ENCODE results near the gene CDX1.

Gene CDX1

DNA sequence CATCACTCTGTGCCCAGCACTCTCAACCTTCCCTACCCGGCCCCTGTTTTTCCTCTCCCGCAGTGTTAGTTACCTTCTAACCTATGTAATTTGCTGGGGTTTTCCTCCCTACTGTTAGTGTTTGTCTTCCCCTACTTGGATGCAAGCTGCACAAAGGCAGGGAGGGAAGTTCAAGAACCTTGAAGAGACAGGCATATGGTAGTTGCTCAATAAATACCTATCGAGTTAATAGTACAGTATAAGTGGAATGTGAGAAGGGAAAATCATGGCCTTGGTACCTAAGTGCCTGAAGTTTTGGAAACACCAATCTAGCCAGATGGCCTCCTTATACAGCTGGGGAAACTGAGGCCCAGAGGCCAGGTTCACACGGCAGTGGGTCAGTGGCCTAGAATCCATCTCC, 35.1 kb upstream of the CDX1 start:
- no peak for DNase-seq (ENCODE audit: low read depth in 2 of 2)

GRCh38 chr5:150131978-150132694, 34.4 kb upstream of the CDX1 start:
- no peak for DNase-seq (ENCODE audit: low read depth in 2 of 2)
- TF ChIP-seq, protein P1, sequence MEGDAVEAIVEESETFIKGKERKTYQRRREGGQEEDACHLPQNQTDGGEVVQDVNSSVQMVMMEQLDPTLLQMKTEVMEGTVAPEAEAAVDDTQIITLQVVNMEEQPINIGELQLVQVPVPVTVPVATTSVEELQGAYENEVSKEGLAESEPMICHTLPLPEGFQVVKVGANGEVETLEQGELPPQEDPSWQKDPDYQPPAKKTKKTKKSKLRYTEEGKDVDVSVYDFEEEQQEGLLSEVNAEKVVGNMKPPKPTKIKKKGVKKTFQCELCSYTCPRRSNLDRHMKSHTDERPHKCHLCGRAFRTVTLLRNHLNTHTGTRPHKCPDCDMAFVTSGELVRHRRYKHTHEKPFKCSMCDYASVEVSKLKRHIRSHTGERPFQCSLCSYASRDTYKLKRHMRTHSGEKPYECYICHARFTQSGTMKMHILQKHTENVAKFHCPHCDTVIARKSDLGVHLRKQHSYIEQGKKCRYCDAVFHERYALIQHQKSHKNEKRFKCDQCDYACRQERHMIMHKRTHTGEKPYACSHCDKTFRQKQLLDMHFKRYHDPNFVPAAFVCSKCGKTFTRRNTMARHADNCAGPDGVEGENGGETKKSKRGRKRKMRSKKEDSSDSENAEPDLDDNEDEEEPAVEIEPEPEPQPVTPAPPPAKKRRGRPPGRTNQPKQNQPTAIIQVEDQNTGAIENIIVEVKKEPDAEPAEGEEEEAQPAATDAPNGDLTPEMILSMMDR (IDR thresholded peaks at IDR 0.05; ENCODE audit: low read depth, low read length) = no peak
- H3K4me3 ChIP-seq (replicated peaks in 1 of 2; ENCODE audit: low read depth in 2 of 2, low read length in 2 of 2) = no peak overlapping the region

More for the DNA sequence above, 35.1 kb upstream of the CDX1 start:
- TF ChIP-seq, protein P1 (IDR thresholded peaks at IDR 0.05; ENCODE audit: low read depth, low read length) = no peak
- H3K4me3 ChIP-seq (replicated peaks in 1 of 2; ENCODE audit: low read depth in 2 of 2, low read length in 2 of 2) = no peak overlapping the region

DNA sequence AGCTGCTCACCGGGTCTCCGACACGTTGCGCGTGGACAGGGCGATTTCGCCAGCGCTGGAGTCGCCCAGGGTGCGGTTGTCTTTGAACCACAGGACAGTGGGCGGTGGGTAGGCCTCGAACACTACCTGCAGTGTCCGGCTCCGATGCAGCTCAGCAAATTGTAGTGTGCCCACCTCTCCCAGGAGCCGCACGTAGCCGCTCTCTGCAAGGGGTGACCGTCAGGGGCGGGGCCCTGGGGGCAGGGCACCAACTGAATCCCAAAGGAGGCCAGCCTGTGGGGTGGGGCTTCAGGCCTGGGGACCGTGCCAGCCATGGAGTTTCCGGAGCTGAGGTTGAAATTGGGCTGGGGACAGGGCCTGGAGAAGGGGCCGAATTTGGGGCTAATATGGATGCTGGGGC, 33.8 kb upstream of the CDX1 start:
- TF ChIP-seq, protein P1 (IDR thresholded peaks at IDR 0.05; ENCODE audit: low read depth, low read length) = no peak
- no peak for DNase-seq (ENCODE audit: low read depth in 2 of 2)

GRCh38 chr5:150133581-150134197, 32.9 kb upstream of the CDX1 start:
- H3K4me3 ChIP-seq (replicated peaks in 1 of 2; ENCODE audit: low read depth in 2 of 2, low read length in 2 of 2) = no peak overlapping the region
- no peak for DNase-seq (ENCODE audit: low read depth in 2 of 2)
- TF ChIP-seq, protein P1 (IDR thresholded peaks at IDR 0.05; ENCODE audit: low read depth, low read length) = no peak

More for the DNA sequence above, 33.8 kb upstream of the CDX1 start:
- no peak overlapping the region for H3K4me3 ChIP-seq (replicated peaks in 1 of 2; ENCODE audit: low read depth in 2 of 2, low read length in 2 of 2)

DNA sequence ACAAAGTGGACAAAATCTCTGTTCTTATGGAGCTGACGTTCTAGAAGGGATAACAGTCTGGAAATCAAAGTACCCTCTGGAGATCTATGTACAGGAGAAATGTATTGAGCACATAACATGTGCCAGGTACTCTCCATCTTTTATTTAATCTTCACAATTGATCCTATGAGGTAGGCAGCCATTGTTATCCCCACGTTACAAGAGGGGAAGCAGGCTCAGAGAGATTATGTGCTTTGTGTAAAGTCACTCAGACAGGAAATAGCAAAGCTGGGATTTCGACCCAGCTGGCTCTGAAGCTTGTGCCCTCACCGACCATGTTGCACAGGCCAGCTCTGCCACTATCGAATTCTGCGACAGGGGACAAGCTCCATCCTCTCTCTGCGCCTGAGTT, 32.4 kb upstream of the CDX1 start:
- H3K4me3 ChIP-seq (replicated peaks in 1 of 2; ENCODE audit: low read depth in 2 of 2, low read length in 2 of 2) = no peak overlapping the region
- DNase-seq (ENCODE audit: low read depth in 2 of 2) = no peak
- TF ChIP-seq, protein P1 (IDR thresholded peaks at IDR 0.05; ENCODE audit: low read depth, low read length) = no peak

DNA sequence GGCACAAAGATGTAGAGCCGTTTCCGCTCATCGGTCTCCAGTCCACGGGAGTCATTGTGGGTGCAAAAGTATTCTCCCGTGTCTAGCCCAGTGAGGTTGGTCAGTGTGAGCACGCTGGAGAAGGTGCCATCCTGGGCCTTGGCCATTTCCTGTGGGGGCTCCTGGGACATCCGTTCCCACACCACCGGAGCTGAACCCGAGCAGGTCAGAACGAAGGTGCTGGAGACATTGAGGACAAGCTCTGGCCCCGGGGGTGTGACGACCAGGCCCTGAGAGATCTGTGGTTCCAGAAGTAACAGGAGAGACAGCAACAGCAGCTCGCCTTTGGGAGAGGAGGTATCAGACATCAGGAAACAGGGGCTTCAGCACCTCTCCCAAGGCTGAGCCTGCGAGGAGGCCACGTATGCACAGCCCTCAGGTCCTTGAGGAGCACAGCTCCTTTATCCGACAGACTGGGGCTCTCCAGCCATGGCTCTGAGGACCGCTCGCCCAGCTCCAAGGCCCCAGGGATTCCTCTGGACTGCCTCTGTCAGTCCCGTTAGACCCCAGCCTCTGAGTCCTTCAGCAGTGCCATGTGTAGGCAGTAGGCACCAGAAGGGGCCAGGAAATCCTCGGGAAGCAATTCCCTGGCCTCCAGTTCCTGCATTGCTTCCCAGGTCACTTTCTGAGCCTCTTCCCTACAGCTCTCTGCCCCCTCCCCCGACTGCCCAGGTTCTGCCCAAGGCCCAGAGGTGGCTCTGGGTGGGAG, 30.8 kb upstream of the CDX1 start:
- no peak overlapping the region for H3K4me3 ChIP-seq (replicated peaks in 1 of 2; ENCODE audit: low read depth in 2 of 2, low read length in 2 of 2)
- TF ChIP-seq, protein P1 (IDR thresholded peaks at IDR 0.05; ENCODE audit: low read depth, low read length) = no peak
- DNase-seq (ENCODE audit: low read depth in 2 of 2) = no peak
